Measurements from ENCODE around the gene RERE. TPM values are rescaled to one million over a fixed set of nuclear protein-coding genes. Genes with fewer than 3 reads are reported as not detected.
A peak's percentile ranks its signal among the peaks of the same experiment; 100 is the strongest.

RERE gene
- total RNA-seq, 3 donors from 2014 or later: 99.5 to 204 (median 174) TPM

GRCh38 chr1:8318436-8318835 lies 499.0 kb downstream of the RERE start:
- no peak for DNase-seq
- Histone ChIP-seq H3K9me3 (no peaks in the 10 kb centered on the region), H3K4me3 (no peak overlapping the region), H3K36me3 (ENCODE audit: low read depth) (no peaks in the 10 kb centered on the region), H3K4me1 (ENCODE audit: low read depth) (peaks cover 13% of the 10 kb centered on the region)
- intact Hi-C loops (cut with DNase I, micrococcal nuclease): loop anchor here (10.0 kb wide), 2 partner anchors 304 to 334 kb away; no protein-coding TSS in a partner anchor
- ATAC-seq: no peak
- no peak for TF ChIP-seq CTCF (IDR thresholded peaks at IDR 0.05)

- peak; percentile 79 for ATAC-seq
These were observed 499.6 kb downstream of the RERE start, which contains the start of gene SLC45A1 for GRCh38 chr1:8317647-8318381. TSS of gene SLC45A1 (plus strand) at chr1:8318114. CDS start at chr1:8324330, 6,216 bp downstream.

GRCh38 chr1:8315573-8316475 lies 501.6 kb downstream of the RERE start:
- DNase-seq: no peak
- peaks cover 13% of the 10 kb centered on the region for H3K4me1 ChIP-seq (ENCODE audit: low read depth)
- intact Hi-C loops (cut with DNase I, micrococcal nuclease): loop anchor here (10.0 kb wide), 2 partner anchors 301 to 331 kb away; no protein-coding TSS in a partner anchor
- no peak overlapping the region for H3K4me3 ChIP-seq
- TF ChIP-seq CTCF (IDR thresholded peaks at IDR 0.05): no peak
- ATAC-seq: no peak
- no peaks in the 10 kb centered on the region for H3K36me3 ChIP-seq (ENCODE audit: low read depth)
- H3K9me3 ChIP-seq: no peaks in the 10 kb centered on the region

More at GRCh38 chr1:8317647-8318381, 499.6 kb downstream of the RERE start, which contains the start of gene SLC45A1:
- TF ChIP-seq CTCF (IDR thresholded peaks at IDR 0.05): no peak
- no peak within 1 kb of the TSS for H3K4me3 ChIP-seq
- intact Hi-C loops (cut with DNase I, micrococcal nuclease): loop anchor here (10.0 kb wide), 2 partner anchors 303 to 333 kb away; no protein-coding TSS in a partner anchor
- H3K4me1 ChIP-seq (ENCODE audit: low read depth): peaks cover 13% of the 10 kb centered on the region
- no peaks in the 10 kb centered on the region for H3K9me3 ChIP-seq
- no peaks in the 10 kb centered on the region for H3K36me3 ChIP-seq (ENCODE audit: low read depth)
- DNase-seq: peak; percentile 74 to 80 (median 79)

- Histone ChIP-seq H3K9me3 (no peaks in the 10 kb centered on the region), H3K4me1 (ENCODE audit: low read depth) (peaks cover 13% of the 10 kb centered on the region), H3K36me3 (ENCODE audit: low read depth) (no peaks in the 10 kb centered on the region), H3K4me3 (no peak overlapping the region)
- peak; percentile 95 for ATAC-seq
- intact Hi-C loops (cut with DNase I, micrococcal nuclease): loop anchor here (10.0 kb wide), 2 partner anchors 300 to 330 kb away; no protein-coding TSS in a partner anchor
- peak; percentile 67 for TF ChIP-seq CTCF (IDR thresholded peaks at IDR 0.05)
- peak; percentile 71 to 86 (median 85) for DNase-seq
These were observed 502.8 kb downstream of the RERE start for GRCh38 chr1:8314346-8315280.

Measured in mucosa of descending colon (tissue), 3 donors.